Astrocyte of the spinal cord (primary cell): ENCODE results near the gene TRAPPC3L.
A peak's percentile ranks its signal among the peaks of the same experiment; 100 is the strongest.

Experiments
- DNase-seq: peaks from one replicate; pipeline ENCODE4 v3.0.0; 2011; ENCODE audit warnings: low read depth, low spot score
- H3K4me3 ChIP-seq: 2 replicates; pipeline ENCODE4 v1.5.1; 2011; ENCODE audit warnings: low read depth, mild to moderate bottlenecking, low read length, moderate library complexity
- CTCF ChIP-seq: IDR thresholded peaks from 2 replicates; pipeline ENCODE4 v1.5.1; 2012; ENCODE audit warnings: low read depth, mild to moderate bottlenecking, low read length, inconsistent platforms
- in situ Hi-C: cut with HindIII; loops from 2 replicates; pipeline ENCODE4 v1.10.0; 2017; ENCODE audit warnings: low sequenced_read_pairs

TRAPPC3L gene

GRCh38 chr6:116568111-116568510 lies 22.6 kb upstream of the TRAPPC3L start:
- no peak overlapping the region for H3K4me3 ChIP-seq
- TF ChIP-seq CTCF = no peak
- DNase-seq = no peak
- in situ Hi-C loops = no loop called here

GRCh38 chr6:116564921-116565872 lies 19.7 kb upstream of the TRAPPC3L start:
- in situ Hi-C loops = no loop called here
- no peak for TF ChIP-seq CTCF
- DNase-seq = peak; percentile 23
- no peak overlapping the region for H3K4me3 ChIP-seq

- in situ Hi-C loops = no loop called here
- TF ChIP-seq CTCF = no peak
- no peak overlapping the region for H3K4me3 ChIP-seq
- peak; percentile 59 for DNase-seq
These were observed 18.8 kb upstream of the TRAPPC3L start for GRCh38 chr6:116564311-116564710.

- TF ChIP-seq CTCF = no peak
- no peak for DNase-seq
- no peak overlapping the region for H3K4me3 ChIP-seq
- in situ Hi-C loops = no loop called here
These were observed 18.3 kb upstream of the TRAPPC3L start for GRCh38 chr6:116563830-116564229.

- DNase-seq = no peak
- no peak for TF ChIP-seq CTCF
- in situ Hi-C loops = no loop called here
- no peak overlapping the region for H3K4me3 ChIP-seq
These were observed 17.1 kb upstream of the TRAPPC3L start for GRCh38 chr6:116562614-116563013.

- in situ Hi-C loops = no loop called here
- no peak for TF ChIP-seq CTCF
- H3K4me3 ChIP-seq = no peak overlapping the region
- DNase-seq = no peak
These were observed 16.5 kb upstream of the TRAPPC3L start for GRCh38 chr6:116562019-116562403.
